GM18909 (cell line): ENCODE measurements around the gene GOLGA6B.
"Not testable (repeated sequence)": the region's sequence is repeated elsewhere in the genome, so short reads cannot be mapped to it uniquely, and the experiment has no call there.

Experiments
- ATAC-seq: cut with Tn5 transposase; IDR thresholded peaks from one replicate; pipeline ENCODE4 v1.9.1; 2021; ENCODE audit warnings: mild to moderate bottlenecking; ENCODE audit not compliant: unreplicated experiment, poor library complexity

The GOLGA6B gene

GRCh38 chr15:72663931-72664330 lies 9.4 kb downstream of the GOLGA6B start:
- ATAC-seq, result not testable (repeated sequence)

- not testable (repeated sequence) for ATAC-seq
Measured at GRCh38 chr15:72665706-72666105, 11.2 kb downstream of the GOLGA6B start.

- not testable (repeated sequence) for ATAC-seq
Measured at GRCh38 chr15:72669803-72670202, 15.3 kb downstream of the GOLGA6B start.

- ATAC-seq, result peak; percentile 81
Measured at GRCh38 chr15:72670656-72671352, 16.3 kb downstream of the GOLGA6B start.

GRCh38 chr15:72671525-72671924 lies 17.0 kb downstream of the GOLGA6B start:
- ATAC-seq, result no peak

GRCh38 chr15:72676838-72677237 lies 22.3 kb downstream of the GOLGA6B start:
- ATAC-seq, result no peak

GRCh38 chr15:72680931-72681330 lies 26.4 kb downstream of the GOLGA6B start:
- ATAC-seq, result no peak

- ATAC-seq, result no peak
Measured at GRCh38 chr15:72682772-72683171, 28.3 kb downstream of the GOLGA6B start.

GRCh38 chr15:72685301-72685924 lies 30.9 kb downstream of the GOLGA6B start:
- no peak for ATAC-seq

GRCh38 chr15:72685925-72686794 lies 31.7 kb downstream of the GOLGA6B start, which contains the start of the genes BBS4 and HIGD2B:
TSS of gene BBS4 (plus strand) at chr15:72686207. CDS start at chr15:72686228, 21 bp downstream.
TSS of gene HIGD2B (minus strand) at chr15:72686182. CDS start at chr15:72676374, 9,808 bp downstream.
- peak; percentile 96 for ATAC-seq

GRCh38 chr15:72688697-72689096 lies 34.2 kb downstream of the GOLGA6B start:
- ATAC-seq, result no peak

GRCh38 chr15:72690938-72691337 lies 36.4 kb downstream of the GOLGA6B start:
- ATAC-seq, result no peak

GRCh38 chr15:72698938-72699337 lies 44.4 kb downstream of the GOLGA6B start:
- ATAC-seq, result no peak

- ATAC-seq, result no peak
Measured at GRCh38 chr15:72700076-72700475, 45.6 kb downstream of the GOLGA6B start.

GRCh38 chr15:72706266-72706665 lies 51.8 kb downstream of the GOLGA6B start:
- no peak for ATAC-seq

- ATAC-seq, result not testable (repeated sequence)
Measured at GRCh38 chr15:72708551-72709303, 54.2 kb downstream of the GOLGA6B start.
